HT1080 (cell line): Measurements from ENCODE around the gene DOK4. TPM values are rescaled to one million over a fixed set of nuclear protein-coding genes. Genes with fewer than 3 reads are reported as not detected.
"Not testable (repeated sequence)": the region's sequence is repeated elsewhere in the genome, so short reads cannot be mapped to it uniquely, and the experiment has no call there.

Experiments used
- DNase-seq: peaks from one replicate; pipeline ENCODE4 v3.0.0-alpha.2; 2015; ENCODE audit warnings: low read depth
- total RNA-seq: library from RNA; depleted of rRNA; stranded (reverse); fragments of >200 nt; shearing (Covaris generic); gene quantifications from 2 replicates; pipeline ENCODE4 v1.2.3, GENCODE V29; 2014

The DOK4 gene
- total RNA-seq, 1 experiment from 2014 or later, result 5.0 TPM

DNA sequence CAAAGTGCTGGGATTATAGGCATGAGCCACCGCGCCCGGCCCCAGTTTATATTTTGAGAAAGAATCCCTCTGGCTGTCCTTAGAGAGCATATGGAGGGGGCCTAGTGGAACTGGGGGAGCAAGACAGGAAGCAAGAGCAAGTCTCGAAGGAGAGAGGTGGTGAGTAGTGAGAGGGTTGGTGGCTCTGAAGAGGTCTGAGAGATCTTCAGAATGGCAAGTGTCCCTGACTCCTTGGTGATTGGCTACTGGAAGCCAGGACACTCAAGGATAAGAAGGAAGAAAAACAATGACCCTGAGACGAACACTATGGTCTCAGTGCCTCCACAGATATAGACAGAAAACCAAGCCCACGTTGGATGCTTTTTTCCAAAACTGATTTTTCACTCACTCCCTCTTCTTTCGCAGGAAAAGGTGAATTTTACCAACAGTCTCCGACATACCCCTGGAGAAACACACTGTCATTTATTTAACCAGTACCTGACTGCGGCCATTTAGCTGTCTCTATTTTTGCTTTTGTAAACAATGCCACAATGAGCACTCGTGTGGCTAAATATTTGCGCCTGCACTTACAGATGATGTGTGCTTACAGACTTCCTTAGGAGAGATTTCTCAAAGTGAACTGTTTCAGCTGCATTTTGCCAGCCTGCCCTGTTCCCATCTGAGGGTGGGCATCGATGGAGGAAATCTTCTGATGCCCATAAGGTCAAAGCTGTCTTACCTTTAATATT is 15.9 kb upstream of the DOK4 start:
- DNase-seq, result no peak

DNA sequence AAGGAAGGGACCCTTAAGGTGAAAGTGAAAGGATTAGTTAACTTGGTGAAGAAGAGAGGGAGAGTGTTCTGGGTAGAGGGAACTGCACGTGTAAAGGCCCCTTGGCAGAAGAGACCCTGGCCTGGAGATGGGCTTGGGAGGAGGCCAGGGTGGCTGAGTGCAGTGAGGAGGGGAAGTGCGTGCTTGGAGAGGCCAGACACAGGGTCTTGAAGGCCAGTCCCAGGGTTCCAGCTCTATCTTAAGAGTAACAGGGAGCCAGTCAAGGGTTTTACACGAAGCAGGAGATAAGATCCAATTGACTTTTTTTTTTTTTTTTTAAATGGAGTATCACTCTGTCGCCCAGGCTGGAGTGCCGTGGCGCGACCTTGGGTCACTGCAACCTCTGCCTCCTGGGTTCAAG is 15.2 kb upstream of the DOK4 start:
- DNase-seq, result no peak

DNA sequence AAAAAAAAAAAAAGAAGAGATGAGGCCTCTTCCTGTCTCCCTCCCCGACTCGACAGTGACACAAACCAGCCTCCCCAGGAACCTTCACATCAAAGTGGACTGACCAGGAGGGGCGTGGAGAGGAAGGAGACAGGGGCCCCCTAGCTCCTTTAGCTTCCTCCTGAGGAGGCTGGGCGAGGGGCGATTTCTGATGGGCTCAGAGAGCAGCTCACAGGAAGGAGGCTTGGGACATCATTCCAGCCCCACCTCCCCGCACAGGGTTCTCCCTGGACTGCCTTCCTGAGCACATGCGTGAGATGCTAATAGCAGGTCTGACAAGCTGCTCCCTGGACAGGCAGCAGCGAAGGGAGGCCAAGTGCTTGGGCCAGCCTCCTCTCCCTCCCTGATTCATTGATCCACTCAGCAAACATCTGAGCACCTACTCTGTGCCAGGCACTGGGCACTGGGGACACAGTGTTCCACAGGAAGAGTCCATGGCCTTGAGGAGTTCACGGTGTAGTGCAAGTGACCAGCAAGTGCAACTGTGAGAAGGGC is 14.4 kb upstream of the DOK4 start:
- DNase-seq, result no peak

DNA sequence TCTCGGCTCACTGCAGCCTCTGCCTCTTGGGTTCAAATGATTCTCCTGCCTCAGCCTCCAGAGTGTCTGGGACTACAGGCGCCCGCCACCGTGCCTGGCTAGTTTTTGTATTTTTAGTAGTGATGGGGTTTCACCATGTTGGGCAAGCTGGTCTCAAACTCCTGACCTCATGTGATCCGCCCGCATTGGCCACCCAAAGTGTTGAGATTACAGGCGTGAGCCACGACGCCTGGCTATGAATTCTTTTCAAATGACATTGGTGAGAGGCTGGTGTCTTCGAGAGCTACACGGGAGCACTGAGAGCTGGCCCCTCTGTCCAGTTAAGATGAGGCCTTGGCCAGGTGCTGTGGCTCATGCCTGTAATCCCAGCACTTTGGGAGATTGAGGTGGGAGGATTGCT is 13.6 kb upstream of the DOK4 start:
- DNase-seq, result not testable (repeated sequence)

DNA sequence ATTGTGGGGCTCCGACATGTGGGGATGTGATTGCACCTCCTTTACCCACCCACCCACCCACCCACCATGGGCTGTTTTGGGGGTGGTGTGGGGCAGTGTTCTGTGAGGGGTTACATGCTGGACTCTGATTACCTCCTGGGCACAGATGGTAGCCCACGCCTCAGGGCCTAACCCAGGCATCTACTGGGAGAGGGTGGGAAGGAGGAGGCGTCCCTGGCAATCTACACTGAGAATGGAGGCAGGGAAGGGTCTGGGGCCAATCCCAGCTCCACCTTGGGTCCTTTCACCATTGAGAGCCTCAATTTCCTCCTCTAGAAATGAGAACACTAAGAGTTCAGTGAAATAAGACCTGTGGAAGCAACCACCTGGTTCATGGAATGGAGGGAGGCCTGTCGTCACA is 11.7 kb upstream of the DOK4 start:
- DNase-seq, result no peak

DNA sequence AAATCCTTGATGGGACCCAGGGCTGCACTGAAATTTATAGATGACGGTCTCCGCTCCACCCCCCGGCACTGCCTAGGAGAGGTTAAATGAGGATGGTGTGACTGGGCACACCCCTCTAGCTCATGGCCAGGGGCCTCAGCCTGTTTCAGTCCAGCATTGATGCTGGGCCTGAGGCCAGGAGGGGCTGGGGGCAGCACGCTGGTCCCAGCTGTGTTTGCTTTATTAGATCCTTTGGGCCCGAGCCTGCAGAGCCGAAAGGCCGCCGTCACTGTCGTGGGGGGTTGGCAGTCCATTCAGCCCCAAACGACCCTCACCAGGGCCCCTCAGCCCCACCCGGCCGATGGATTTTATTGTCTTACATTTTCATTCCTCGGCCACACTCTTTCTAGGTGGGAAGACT is 10.8 kb upstream of the DOK4 start:
- DNase-seq, result no peak

DNA sequence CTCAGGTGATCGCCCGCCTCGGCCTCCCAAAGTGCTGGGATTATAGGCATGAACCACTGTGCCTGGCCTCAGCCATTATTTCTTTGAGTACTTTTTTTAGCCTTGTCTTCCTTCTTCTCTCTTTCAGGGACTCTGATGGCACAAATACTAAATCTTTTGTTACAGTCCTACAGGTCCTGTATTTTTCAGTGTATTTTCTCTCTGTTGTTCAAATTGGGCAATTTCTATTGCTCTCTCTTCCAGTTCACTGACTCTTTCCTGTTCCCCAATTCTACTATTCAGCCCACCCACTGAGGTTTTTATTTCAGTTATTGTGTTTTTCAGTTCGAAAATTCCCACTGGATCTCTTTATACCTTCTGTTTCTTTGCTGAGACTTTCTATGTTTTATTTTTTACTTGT is 7.5 kb upstream of the DOK4 start:
- no peak for DNase-seq

DNA sequence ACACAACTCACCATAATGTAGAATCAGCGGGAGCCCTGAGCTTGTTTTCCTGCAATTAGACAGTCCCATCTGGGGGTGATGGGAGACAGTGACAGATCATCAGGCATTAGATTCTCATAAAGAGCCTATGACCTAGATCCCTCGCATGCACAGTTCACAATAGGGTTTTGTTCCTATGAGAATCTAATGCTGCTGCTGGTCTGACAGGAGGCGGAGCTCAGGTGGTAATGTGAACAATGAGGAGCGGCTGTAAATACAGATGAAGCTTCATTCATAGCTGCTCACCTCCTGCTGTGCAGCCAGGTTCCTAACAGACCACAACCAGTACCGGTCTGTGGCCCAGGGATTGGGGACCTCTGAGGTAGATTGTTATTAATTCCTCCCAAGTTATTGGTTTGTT is 2.9 kb upstream of the DOK4 start:
- DNase-seq, result no peak

DNA sequence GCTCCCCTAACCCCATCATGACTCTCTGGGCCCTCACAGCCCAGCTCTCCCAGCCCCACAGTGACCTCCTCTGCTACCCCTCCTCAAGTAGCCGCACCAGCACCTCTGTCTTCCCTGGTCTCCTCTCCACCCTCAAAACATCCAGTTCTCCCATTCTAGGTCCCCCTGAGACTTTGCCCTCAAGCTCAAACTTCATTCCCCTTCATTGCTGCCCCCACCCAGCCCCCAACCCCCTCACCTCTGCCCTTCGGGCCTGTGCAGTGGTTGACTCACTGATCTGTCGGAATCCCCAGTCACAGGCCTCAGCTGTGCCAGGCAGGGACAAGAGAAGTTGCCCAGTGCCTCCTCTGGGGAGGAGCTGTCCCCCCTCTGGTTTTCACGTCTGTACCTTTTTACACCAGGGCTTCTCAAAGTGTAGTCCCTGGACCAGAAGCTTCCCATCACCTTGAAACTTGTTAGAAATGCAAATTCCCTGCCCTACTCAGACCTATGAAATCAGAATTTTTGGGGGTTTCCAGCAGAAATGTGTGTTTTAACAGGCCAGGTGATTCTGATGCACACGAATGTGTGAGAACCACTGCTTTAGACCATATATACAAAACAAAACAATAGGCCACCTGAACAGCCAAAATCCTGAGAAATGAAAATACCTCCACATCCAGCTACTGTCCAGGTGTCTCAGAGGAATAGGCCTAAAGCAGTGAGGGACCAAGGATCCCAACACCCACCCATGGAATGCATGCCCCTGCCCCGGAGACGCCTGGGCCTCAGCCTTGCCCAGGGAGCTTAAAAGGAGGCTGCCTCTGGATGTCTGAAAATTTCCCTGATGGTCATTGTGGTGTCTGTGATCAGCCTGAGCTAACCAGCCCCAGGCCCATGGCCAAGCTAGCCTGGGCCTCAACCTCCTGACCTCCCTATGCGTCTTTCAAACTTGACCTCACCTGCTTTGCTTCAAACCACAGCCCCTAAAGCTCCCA is 853 bp upstream of the DOK4 start:
- no peak for DNase-seq

DNA sequence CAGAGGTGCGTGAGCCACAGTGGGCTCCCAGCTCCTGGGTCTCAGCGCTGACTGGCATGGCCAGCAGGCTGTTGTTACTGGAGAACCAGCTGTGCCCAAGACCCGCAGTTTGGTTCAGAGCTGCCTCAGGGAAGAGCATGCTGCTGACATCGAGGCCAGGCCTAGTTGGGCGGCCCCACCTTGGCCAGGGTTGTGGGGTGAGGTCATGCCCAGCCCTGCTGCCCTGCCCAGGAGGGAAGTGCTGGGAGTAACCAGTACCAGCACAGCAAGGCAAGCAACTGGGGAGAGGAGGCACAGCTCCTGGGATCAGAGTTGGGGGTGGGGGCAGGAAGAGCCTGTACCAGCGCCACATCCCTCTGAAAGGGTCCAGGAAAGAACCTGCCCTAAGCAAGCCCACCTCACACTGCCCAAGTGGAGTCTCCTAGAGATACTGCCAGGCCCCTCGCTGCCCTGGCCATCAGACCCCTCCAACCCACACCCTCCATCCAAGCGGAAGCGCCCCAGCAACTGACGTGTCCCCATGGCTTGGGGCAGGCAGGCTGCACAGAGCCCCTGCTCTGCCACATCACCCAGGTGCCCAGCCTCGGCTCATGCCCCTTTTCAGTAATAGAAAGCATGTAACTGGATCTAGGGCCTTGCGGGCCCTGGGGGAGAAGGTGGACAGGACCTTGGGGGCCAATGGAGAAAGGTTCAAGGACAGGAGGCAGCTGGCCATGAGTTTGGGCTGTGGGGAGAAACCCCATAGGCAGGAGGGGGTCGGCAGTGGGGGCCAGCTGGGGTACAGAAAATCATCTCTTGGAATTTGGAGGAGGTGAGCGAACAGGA is 990 bp downstream of the DOK4 start:
- no peak for DNase-seq

DNA sequence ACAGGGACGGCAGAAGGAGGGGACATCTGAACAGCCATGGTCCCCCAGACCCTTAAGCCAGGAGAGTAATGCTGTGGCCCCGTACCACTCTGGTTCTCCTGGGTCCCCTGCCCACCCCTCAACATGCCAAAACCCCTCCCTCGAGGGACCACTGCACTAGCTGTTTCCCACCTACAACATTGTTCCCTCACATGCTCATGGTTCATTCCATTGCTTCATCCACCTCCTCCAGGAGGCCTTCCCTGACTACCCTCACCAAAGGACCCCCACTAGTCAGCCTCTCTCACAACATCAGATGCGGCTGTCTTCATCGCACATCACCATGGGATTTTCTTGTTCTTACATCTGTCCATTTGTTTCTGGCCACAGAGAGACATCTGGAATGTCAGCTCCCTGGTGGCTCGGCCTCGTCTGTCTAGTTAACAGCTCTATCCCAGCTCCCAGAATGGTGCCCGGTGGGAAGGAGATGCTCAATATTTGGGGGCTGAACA is 1.7 kb downstream of the DOK4 start:
- DNase-seq, result no peak

DNA sequence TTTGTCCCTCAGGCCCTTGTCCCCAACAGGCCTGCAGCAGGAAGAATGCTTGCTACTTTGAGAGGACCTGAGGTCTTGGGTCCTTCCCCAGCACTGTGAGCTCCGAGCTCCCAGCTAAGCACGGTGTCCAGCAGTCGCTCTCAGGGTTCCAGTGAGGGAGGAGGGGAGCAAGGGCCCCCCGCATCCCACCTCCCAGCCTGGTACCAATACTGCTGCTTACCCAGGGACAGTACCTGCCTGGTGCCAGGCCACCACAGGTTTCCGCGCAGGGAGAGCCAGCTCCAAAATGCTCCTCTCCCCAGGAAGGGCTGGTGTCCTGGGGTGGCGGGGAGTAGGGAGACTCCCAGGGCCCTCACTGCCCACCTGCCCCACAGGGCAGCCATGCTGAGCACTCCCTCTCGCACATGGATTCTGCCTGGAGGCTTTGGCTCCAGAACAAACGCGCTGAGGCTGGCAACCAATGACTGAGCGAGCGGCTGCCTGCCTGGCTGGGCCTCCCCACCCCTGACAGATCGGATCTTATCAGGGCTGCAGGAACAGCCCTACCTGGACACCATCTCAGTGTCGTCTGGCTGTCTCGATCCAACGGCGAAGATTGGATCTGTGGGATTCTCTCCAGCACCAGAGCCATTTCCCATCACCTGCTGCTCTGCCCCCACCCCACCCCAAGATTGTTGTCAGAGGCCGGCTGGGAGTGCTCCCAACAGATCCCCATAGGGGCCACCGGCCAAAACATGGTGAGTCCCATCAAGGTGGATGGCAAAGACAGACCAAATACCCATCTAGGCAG is 2.4 kb downstream of the DOK4 start:
- no peak for DNase-seq

DNA sequence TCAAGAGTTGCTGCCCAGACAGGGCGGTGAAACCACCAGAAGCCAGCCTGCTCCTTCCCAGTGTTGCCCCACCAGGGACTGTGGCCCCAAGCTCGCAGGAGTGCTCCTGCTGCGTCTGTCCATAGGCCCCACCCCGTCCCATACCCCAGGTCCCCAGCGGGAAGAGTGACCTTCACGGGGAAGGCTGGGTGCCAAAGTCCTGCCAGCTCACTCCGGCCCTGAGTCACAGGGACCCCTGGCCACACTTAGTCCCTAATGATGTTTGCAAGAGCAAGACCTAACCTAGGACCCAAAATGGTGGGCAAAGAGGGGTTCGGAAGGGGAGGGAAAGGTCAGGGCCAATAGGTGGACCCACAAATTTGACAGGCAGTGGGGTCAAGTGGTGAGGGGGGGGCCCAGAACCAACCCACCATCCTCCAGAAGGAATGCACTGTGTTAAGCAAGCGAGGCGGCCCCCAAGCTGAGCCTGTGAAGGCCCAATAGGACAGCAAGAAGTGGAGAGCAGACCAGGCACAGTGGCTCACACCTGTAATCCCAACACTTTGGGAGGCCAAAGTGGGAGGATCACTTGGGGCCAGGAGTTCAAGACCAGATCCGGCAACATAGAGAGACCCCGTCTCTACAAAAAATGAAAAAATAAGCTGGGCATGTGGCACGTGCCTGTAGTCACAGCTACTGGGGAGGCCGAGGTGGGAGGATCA is 3.3 kb downstream of the DOK4 start:
- DNase-seq, result no peak

DNA sequence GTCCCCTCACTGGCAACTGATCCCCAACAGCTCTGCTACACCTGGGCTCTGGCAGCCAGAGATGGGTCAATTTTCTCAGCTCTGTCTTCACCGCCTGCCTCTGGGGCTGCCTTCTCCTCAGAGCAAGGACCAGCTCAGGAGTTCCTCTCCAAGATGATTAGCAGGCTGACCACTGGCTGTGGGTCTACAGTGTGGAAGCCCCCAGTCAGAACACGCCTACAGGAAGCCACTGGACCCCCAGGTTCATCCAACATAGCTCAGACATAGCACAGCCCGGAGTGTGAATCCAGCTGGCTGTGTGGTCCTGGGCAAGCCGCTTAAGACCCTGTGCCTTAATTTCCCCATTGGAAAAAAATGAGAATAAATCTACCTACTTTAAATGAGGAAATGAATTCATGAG is 4.9 kb downstream of the DOK4 start:
- no peak for DNase-seq

DNA sequence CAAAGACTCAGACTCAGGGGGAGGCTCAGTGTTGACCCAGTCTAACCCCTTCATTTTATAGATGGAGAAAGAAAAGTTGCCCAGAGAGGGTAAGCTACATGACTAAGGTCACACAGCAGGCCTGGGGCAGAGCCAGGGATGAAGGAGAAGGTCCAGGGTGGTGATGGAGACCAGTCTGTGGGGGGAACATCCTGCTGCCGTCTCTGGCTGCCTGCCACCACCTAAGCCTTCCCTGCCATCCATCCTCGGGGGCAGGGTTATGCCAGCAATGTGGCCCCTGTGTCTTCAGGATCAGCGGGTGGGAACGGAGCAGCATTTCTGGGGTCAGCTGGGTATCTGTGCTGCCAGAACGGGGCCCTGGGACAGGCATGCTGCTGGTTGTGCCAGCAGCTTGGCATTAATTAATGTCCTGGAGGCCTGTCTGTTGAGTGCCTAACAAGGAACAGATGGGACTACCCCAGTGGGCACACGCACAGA is 5.5 kb downstream of the DOK4 start:
- DNase-seq, result no peak

DNA sequence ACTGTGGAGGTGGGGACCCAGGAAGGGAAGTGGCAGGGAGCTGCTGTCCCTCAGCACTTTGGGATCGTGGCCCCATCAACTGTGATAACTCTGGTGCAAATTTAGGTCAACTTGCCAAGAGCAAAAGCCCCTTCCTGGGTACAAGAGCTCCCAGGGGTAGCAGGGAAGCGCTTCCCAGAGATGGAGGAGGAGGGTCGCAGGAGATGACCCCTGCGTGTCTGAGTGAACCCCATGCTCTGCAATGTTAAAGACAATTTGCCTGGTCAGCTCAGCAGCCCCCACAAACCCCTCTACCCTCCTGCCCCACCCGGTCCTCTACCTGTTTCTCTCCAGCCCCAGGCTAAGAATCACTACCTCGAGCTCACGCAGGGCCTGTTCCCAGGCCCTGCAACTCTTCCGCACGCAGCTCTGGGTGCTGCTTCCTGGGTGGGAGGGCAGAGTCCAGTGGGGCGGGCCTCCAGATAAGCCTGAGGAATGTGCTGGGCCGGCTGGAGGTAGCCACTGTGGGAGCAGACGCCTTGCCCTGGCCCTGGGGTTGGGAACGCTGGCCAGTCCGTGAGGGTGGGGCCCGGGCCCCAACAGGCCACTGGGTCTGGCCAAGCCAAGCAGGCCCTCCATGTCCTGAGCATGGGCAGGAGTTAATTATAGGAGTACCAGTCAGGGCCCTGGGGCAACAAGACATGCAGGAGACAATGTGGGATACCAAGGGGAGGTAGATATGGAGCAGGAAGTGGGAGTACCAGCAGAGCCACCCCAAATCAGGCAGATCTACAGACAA is 6.1 kb downstream of the DOK4 start:
- no peak for DNase-seq

DNA sequence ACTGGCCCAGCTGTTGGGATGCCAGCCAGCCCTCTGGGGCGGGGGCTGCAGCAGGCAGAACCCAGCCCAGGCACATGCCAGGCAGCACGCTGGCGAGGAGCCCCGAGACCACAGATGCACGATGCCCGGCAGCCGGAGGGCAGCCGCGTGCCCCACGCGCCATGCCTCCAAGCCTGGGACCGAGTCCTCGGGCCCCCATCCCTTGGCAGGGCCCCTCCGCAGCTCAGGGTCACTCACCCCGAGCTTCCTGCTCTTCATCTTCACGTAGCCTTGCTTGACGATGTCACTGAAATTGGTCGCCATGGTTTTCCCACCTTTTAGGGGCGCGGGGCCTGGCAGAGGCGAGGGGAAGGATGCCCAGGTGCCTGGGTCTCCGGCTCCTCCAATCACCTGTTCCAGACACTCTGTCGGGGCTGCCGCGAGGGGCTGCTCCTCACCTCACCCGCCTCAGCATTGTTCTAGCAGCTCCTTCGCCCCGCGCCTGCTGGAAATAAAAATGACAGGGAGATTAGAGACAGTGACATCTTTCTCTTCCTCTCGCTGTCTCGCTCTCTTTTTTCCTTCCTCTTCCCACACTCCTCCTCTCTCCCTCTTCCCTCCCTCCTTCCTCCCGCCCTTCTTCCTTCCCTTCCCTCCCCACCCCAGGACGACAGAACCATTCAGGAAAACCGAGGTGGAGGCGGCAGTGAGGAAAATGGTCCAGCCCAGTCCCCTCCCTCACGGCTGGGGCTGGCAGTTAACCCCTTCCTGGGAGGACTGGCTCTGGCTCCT is 6.9 kb downstream of the DOK4 start:
- peak; percentile 59 for DNase-seq
